Parathyroid adenoma (tissue), 2 donors: ENCODE data around the gene PON3.

Experiments
- H2AFZ ChIP-seq: fragments of 300-600 bp; sonication (generic); one replicate; pipeline ENCODE4 v1.7.0; 2017; ENCODE audit warnings: antibody characterized with exemption, mild to moderate bottlenecking
- H3K27ac ChIP-seq: fragments of 300-600 bp; sonication (generic); one replicate; pipeline ENCODE4 v1.7.0; 2017
- H3K27me3 ChIP-seq: fragments of 300-600 bp; sonication (generic); one replicate; pipeline ENCODE4 v1.7.0; 2017; ENCODE audit warnings: low read length; ENCODE audit not compliant: control insufficient read depth, insufficient read depth
- H3K36me3 ChIP-seq: fragments of 300-600 bp; sonication (generic); one replicate; pipeline ENCODE4 v1.7.0; 2017; ENCODE audit warnings: low read length; ENCODE audit not compliant: control insufficient read depth, insufficient read depth
- H3K4me1 ChIP-seq: fragments of 300-600 bp; sonication (generic); one replicate; pipeline ENCODE4 v1.7.0; 2017; ENCODE audit warnings: control low read depth
- H3K4me2 ChIP-seq: fragments of 300-600 bp; sonication (generic); one replicate; pipeline ENCODE4 v1.7.0; 2017; ENCODE audit warnings: low read length
- H3K4me3 ChIP-seq: fragments of 300-600 bp; sonication (generic); one replicate; pipeline ENCODE4 v1.7.0; 2017; ENCODE audit warnings: low read depth, low read length
- H3K79me2 ChIP-seq: fragments of 300-600 bp; sonication (generic); one replicate; pipeline ENCODE4 v1.7.0; 2017; ENCODE audit warnings: control low read depth
- H3K9ac ChIP-seq: fragments of 300-600 bp; sonication (generic); one replicate; pipeline ENCODE4 v1.7.0; 2017; ENCODE audit warnings: mild to moderate bottlenecking
- H3K9me3 ChIP-seq: fragments of 300-600 bp; sonication (generic); one replicate; pipeline ENCODE4 v1.7.0; 2017; ENCODE audit warnings: low read length; ENCODE audit not compliant: control insufficient read depth
- TF ChIP-seq, protein P1 (sequence below): fragments of 300-600 bp; sonication (generic); IDR thresholded peaks from one replicate; pipeline ENCODE4 v1.7.0; 2017; ENCODE audit warnings: antibody characterized with exemption, mild to moderate bottlenecking
- donor health status: primary hyperparathyroidism.

The PON3 gene

DNA sequence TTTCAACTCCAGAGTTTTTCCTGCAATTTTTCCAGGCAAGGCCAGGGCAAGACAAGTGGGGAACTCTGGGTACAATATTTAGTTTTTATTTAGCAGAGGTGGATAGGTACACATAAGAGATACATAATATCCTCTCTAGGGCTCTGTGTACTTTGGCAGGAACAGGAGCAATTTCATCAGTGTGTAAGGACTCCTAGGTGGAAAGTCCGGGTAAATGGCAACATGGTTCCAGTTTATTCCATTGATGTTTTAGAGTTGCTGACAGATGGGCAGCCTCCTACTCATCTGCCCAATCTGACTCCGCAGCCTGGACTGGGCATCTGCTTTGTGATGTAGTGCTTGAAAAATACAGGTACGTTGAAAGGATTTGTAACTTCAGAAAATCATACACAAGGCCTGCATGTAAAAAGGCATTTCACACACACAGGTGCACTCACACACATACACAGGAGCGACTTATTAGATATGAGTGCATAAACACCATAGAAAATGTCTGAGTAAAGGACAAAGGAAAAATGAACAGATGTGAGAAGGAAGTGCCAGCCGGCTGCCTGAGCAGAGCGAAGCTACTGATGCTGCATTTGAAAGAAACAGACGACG is 77.6 kb downstream of the PON3 start:
- Histone ChIP-seq H3K36me3 (no peaks in the 10 kb centered on the region), H3K79me2 (no peaks in the 10 kb centered on the region), H3K27ac (no peak overlapping the region), H2AFZ (no peak overlapping the region), H3K4me3 (no peak overlapping the region), H3K27me3 (no peaks in the 10 kb centered on the region), H3K9me3 (no peaks in the 10 kb centered on the region), H3K4me1 (no peaks in the 10 kb centered on the region), H3K9ac (no peak overlapping the region), H3K4me2 (no peak overlapping the region)
- TF ChIP-seq, protein P1, sequence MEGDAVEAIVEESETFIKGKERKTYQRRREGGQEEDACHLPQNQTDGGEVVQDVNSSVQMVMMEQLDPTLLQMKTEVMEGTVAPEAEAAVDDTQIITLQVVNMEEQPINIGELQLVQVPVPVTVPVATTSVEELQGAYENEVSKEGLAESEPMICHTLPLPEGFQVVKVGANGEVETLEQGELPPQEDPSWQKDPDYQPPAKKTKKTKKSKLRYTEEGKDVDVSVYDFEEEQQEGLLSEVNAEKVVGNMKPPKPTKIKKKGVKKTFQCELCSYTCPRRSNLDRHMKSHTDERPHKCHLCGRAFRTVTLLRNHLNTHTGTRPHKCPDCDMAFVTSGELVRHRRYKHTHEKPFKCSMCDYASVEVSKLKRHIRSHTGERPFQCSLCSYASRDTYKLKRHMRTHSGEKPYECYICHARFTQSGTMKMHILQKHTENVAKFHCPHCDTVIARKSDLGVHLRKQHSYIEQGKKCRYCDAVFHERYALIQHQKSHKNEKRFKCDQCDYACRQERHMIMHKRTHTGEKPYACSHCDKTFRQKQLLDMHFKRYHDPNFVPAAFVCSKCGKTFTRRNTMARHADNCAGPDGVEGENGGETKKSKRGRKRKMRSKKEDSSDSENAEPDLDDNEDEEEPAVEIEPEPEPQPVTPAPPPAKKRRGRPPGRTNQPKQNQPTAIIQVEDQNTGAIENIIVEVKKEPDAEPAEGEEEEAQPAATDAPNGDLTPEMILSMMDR: no peak

DNA sequence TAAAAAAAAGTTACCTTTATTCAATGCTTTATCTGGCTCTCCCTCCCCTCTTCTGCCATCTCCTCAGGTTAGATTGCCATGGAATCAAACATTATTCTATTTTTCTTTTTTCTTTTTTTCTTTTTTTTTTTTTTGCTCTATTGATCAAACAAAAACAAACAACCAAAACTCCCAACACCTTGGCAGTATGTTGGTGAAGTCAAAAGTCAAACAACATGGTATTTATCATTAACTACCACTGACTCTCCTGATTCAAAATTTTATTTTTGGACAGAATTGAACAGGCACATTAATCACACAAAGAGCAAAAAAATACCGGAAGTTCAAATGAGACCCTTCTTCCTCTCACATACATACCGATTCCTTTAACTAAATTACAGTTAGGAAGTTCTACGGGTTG is 78.2 kb downstream of the PON3 start:
- Histone ChIP-seq H3K4me2 (no peak overlapping the region), H2AFZ (no peak overlapping the region), H3K36me3 (no peaks in the 10 kb centered on the region), H3K27ac (no peak overlapping the region), H3K4me1 (no peaks in the 10 kb centered on the region), H3K9me3 (no peaks in the 10 kb centered on the region), H3K27me3 (no peaks in the 10 kb centered on the region), H3K4me3 (no peak overlapping the region), H3K79me2 (no peaks in the 10 kb centered on the region), H3K9ac (no peak overlapping the region)
- TF ChIP-seq, protein P1: no peak

DNA sequence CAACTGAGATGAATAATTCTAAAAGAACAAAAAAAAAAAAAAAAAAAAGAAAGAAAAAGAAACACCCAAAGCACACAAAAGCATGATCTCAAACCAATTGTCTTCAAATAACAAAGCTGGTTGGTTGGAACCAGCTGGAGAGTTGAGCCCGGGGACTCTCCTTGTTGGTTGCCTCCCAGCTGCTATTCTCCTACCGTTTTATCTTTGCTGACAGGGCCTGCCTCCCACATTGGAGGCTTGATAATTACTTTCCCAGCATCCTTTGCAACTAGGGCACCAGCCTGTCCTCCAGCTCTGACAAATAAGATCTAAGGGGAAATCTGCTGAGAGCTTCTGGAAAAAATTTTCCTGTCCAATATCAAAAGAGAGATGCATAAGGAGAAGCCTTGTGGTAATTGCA is 78.6 kb downstream of the PON3 start:
- Histone ChIP-seq H3K4me3 (no peak overlapping the region), H3K79me2 (no peaks in the 10 kb centered on the region), H3K36me3 (no peaks in the 10 kb centered on the region), H3K27me3 (no peaks in the 10 kb centered on the region), H3K9ac (no peak overlapping the region), H3K4me1 (no peaks in the 10 kb centered on the region), H3K4me2 (no peak overlapping the region), H2AFZ (no peak overlapping the region), H3K9me3 (no peaks in the 10 kb centered on the region), H3K27ac (no peak overlapping the region)
- TF ChIP-seq, protein P1: no peak

DNA sequence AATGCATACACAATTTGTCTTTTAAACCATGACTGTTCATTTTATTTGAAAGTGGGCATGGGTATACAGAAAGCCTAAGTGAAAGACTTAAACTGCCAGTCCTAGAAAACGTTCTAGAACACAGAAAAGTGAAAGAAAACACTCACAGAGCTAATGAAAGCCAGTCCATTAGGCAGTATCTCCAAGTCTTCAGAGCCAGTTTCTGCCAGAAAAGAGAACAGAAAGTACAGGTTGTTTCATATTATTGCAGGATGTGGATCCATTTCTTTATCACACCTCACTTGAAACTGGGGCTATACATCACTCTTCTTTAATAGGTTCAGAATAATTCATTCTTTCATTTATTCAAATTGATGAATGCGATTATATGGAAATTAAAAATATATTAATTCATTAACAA is 79.6 kb downstream of the PON3 start:
- Histone ChIP-seq H3K79me2 (no peaks in the 10 kb centered on the region), H3K4me2 (no peak overlapping the region), H3K27me3 (no peaks in the 10 kb centered on the region), H3K27ac (no peak overlapping the region), H3K4me1 (no peaks in the 10 kb centered on the region), H3K36me3 (no peaks in the 10 kb centered on the region), H2AFZ (no peak overlapping the region), H3K4me3 (no peak overlapping the region), H3K9me3 (no peaks in the 10 kb centered on the region), H3K9ac (no peak overlapping the region)
- TF ChIP-seq, protein P1: no peak

DNA sequence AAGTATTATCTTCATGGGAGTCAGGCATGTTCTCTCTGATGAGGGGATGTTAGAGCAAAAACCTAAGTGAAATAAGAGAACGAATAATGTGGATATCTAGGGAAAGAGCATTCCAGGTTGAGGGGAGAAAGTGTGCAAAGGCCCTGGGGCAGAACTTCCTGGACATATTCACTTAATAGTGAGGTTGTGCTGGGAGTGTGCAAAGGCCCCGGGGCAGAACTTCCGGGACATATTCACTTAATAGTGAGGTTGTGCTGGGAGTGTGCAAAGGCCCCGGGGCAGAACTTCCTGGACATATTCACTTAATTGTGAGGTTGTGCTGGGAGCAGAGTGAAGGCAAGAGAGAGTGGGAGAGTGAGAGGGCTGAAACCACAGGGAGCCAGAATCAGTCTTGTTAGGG is 83.6 kb downstream of the PON3 start:
- no peaks in the 10 kb centered on the region for H3K79me2 ChIP-seq
- no peaks in the 10 kb centered on the region for H3K9me3 ChIP-seq
- no peaks in the 10 kb centered on the region for H3K4me1 ChIP-seq
- TF ChIP-seq, protein P1: no peak
- no peak overlapping the region for H3K4me3 ChIP-seq
- no peak overlapping the region for H2AFZ ChIP-seq
- no peak overlapping the region for H3K27ac ChIP-seq
- H3K36me3 ChIP-seq: no peaks in the 10 kb centered on the region
- H3K9ac ChIP-seq: no peak overlapping the region
- no peaks in the 10 kb centered on the region for H3K27me3 ChIP-seq
- H3K4me2 ChIP-seq: no peak overlapping the region
